Cardiac septum (tissue), 1 donor: ENCODE results near the gene ARHGEF25. TPM values are rescaled to one million over a fixed set of nuclear protein-coding genes. Genes with fewer than 3 reads are reported as not detected.
"Not testable (repeated sequence)": the region's sequence is repeated elsewhere in the genome, so short reads cannot be mapped to it uniquely, and the experiment has no call there.

Source experiments
- DNase-seq: peaks from one replicate; pipeline ENCODE4 v3.0.0-alpha.2; 2020; ENCODE audit warnings: low spot score
- intact Hi-C: fragments of 100-400 bp; cut with DNase I; formaldehyde crosslinking; loops from one replicate; pipeline ENCODE4 v1.14.0; 2022
- total RNA-seq: library from RNA; stranded (reverse); fragmentation: NEBNext Ultra II Directional; extraction: Animal tissue kit (Norgen Biotek cat#: 25700); gene quantifications from one replicate; pipeline ENCODE4 v1.2.1, GENCODE V29; 2021
- donor health status: DM: no; HTN: no; CAD: no.

ARHGEF25 gene
- total RNA-seq, 1 donor from 2014 or later = 15.0 TPM

DNA sequence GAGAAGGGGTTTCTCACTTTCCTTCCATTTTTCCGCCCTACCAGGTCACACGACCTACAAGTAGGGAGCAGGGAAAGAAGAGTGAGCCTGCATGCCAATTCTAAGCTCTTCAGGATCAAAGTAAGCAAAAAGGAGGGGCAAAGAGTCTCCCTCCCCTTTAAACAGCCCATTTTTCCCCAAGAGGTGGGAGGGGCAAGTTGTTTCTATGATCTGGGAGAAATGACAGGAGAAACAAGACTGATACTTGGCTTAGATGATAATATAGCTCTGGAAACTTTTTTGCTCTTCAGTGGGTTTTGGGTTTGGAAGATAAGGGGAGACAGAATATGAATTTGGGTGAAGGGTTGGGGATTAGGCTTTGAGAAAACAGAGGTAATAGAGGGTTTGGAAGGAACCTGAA is 4.8 kb upstream of the ARHGEF25 start:
- DNase-seq = no peak
- intact Hi-C loops = no loop called here

DNA sequence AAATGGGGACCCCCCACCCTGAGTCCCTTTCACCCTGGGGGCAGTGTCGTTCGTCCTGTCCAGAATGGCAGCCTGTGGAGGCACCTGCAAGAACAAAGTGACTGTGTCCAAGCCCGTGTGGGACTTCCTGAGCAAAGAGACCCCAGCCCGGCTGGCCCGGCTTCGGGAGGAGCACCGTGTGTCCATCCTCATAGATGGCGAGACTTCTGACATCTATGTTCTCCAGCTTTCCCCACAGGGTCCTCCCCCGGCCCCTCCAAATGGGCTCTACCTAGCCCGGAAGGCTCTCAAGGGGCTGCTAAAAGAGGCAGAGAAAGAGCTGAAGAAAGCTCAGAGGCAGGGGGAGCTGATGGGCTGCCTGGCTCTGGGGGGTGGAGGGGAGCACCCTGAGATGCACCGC is 4.4 kb upstream of the ARHGEF25 start:
- no peak for DNase-seq
- intact Hi-C loops = no loop called here

- intact Hi-C loops = no loop called here
- no peak for DNase-seq
Measured at GRCh38 chr12:57607958-57608663, 3.1 kb upstream of the ARHGEF25 start.

DNA sequence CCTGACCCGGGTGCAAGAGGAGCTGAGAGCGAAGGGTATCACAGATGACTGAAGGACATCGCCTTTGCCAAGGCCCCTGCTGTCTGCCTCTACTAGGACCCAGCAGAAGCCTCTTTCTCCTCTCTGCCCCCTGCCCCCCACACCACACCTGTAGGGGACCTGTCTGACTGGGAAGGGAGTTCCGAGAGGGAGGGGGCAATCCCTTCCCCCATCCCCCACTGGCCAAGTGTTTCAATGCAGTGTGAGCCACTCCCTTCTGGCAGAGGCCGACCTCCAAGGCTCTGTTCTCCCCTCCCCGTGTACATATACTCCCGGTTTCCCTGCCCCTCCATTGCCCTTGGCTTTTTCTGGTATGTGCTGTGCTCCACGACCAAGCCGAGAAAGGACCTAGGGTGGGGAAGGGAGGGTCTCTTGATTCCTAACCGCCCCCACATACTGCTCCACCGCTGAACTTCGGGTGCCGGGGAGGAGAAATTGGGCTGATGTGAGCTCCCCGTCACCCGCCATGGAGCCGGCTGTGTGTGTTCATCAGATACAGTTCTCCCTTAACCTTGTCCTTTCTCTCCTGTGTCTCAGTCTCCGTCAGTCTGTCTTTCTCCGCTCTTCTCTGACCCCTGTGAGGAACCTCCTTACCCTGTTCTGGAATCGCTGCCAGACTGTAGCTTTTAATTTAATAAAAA is 2.0 kb upstream of the ARHGEF25 start:
- no peak for DNase-seq
- intact Hi-C loops = no loop called here

DNA sequence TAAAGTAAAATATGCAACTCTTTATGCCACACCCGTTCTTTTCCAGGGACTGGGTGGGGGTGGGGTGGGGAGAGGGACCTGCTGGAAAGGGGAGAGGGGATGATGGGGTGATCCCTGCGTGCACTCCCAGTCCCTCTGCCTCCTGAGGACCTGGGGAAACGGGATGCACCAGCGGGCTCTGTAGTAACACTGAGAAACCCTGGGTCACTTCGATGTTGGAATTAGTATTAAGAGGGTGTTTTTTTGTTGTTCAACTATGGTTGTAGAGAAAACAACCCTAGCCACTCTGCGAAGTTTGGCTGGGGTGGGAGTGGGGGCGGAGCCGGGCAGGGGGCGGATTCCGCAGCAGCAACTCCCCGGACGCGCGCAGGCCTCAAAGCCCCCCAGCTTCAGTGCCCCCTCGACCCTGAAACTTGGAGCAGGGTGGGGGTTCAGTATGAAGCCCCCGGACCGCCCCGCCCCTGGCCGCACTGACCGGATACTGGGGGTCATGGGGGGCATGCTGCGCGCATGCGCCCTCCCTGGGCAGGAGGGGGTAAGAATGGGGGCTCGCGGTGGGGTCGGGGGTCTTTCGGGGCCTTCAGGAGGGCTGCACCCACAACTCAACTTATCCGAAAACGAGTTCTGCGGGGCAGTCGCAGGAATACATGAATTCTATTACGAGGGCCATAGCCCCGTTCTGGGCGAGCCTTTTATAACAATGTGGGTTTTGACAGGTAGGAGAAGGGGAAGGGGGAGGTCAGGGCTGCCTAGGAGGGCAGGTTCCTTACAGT is 1.3 kb upstream of the ARHGEF25 start:
- intact Hi-C loops = no loop called here
- DNase-seq = peak; percentile 74

DNA sequence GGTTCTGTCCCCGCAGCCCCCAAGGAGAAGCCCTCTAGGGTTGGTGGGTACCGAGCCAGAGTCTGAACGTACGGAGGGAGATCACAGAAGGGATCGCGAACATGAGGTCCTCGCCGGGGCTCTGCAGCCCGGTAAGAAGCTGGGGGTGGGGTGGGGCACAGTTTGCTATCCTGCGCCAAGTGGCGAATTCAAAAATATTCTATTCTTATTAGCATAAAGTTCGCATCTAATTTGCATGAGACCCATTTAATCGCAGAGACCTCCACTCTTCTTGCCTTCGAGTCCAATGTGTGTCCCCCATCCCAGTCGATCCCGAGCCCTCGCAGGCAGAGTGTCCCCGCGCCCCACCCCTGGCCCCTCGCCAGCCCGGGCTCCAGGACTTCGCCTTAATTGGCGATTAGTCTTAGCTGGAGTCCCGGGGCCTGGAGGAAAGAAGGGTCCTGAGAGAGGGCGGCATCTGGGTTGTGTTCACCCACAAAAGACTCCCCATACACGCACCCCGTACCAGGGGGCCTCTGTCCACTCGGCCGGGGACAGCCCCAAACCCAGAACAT is 604 bp upstream of the ARHGEF25 start:
- DNase-seq = peak; percentile 76
- intact Hi-C loops = no loop called here

- intact Hi-C loops = no loop called here
- DNase-seq = no peak
Measured at GRCh38 chr12:57611827-57612710, 834 bp downstream of the ARHGEF25 start.

- DNase-seq = peak; percentile 54
- intact Hi-C loops = no loop called here
Measured at GRCh38 chr12:57612711-57613426, 1.6 kb downstream of the ARHGEF25 start.

- intact Hi-C loops = no loop called here
- DNase-seq = peak; percentile 54
Measured at GRCh38 chr12:57613427-57614109, 2.3 kb downstream of the ARHGEF25 start.

GRCh38 chr12:57614178-57614947 is 3.1 kb downstream of the ARHGEF25 start:
- DNase-seq = peak; percentile 53
- intact Hi-C loops = no loop called here

DNA sequence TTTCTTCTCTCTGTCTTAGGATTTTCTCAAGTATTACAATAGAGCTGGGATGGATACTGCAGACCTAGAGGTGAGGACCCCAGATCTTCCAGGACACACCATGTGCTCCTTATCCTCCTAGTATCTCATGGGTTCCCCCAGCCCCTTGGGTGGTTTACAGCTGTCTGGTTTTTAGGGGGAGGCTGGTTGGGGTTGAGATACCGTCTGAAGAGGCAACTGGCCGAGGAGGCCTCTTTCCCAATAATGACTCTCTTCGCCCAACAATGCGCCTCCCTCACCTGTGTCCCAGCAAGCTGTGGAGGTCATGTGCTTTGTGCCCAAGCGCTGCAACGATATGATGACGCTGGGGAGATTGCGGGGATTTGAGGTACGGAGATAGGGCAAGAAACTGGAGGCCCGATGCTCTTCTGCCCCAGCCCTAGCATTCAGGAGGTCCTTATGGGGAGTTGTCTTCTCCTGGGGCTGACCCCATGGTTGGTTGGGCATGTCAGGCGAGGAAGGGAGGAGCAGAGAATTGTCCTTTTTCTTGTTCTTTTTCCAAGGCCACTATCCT is 3.8 kb downstream of the ARHGEF25 start:
- intact Hi-C loops = no loop called here
- peak; percentile 64 for DNase-seq

GRCh38 chr12:57615637-57616036 is 4.4 kb downstream of the ARHGEF25 start:
- DNase-seq = peak; percentile 53

GRCh38 chr12:57616383-57617101 is 5.3 kb downstream of the ARHGEF25 start:
- intact Hi-C loops = no loop called here
- DNase-seq = peak; percentile 54

More at GRCh38 chr12:57615637-57616036, 4.4 kb downstream of the ARHGEF25 start:
- intact Hi-C loops = no loop called here

DNA sequence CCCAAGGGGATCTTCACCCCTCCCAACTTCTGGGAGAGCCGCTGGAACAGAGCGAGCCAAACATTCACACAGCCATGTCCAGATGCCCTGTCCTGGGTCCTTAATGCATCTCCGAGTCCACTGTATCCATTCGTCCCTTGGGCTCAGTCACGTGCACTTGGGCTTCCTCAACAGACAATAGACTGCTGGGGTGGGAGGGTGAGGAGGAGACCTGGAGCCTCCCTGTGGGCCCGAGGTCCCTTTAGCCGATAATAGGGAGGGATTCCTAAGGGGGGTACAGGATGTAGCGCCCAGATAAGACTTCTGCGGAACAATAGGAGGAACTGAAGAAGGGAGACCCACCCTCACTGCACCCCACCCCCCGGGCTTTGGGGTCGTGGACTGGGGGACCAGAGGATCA is 6.7 kb downstream of the ARHGEF25 start:
- intact Hi-C loops = no loop called here
- DNase-seq = peak; percentile 75

- intact Hi-C loops = not testable (repeated sequence)
- DNase-seq = peak; percentile 22
Measured at GRCh38 chr12:57618431-57618830, 7.2 kb downstream of the ARHGEF25 start.

GRCh38 chr12:57618966-57619433 is 7.8 kb downstream of the ARHGEF25 start:
- intact Hi-C loops = no loop called here
- peak; percentile 74 for DNase-seq
